ENCODE data around the gene STPG4. TPM values are rescaled to one million over a fixed set of nuclear protein-coding genes. Genes with fewer than 3 reads are reported as not detected.

Gene STPG4
- total RNA-seq, 1 experiment from 2014 or later: 10.6 TPM

GRCh38 chr2:47177043-47177565, 22.0 kb upstream of the STPG4 start:
- Histone ChIP-seq H3K79me2 (ENCODE audit: insufficient read depth, low read length) (peaks cover 42% of the 10 kb centered on the region), H3K9me3 (ENCODE audit: control insufficient read depth in 1 of 2, insufficient read depth in 1 of 2, low read depth in 1 of 2, low read length in 2 of 2) (no peaks in the 10 kb centered on the region), H2AFZ (ENCODE audit: low read depth, low read length, poor library complexity, severe bottlenecking) (peak overlapping the region; percentile 14), H3K9ac (ENCODE audit: low read length) (peak overlapping the region; percentile 93), H3K36me3 (ENCODE audit: control insufficient read depth in 1 of 2, insufficient read depth in 2 of 2, low read length in 2 of 2) (peaks cover 0 to 13% of the 10 kb centered on the region in 2 experiments; a peak in 1 of 4 replicates), H3K4me2 (ENCODE audit: low read length) (peak overlapping the region; percentile 89), H3K4me1 (ENCODE audit: control insufficient read depth in 1 of 2, insufficient read depth in 2 of 2, low read length in 2 of 2) (peaks cover 14 to 43% of the 10 kb centered on the region in 2 experiments), H4K20me1 (ENCODE audit: insufficient read depth) (peaks cover 32% of the 10 kb centered on the region; the same call in 1 of the 2 replicates), H3K4me3 (replicated peaks in 1 of 2; ENCODE audit: low read depth in 1 of 2, low read length in 2 of 2) (peak overlapping the region; percentile 80 to 99), H3K27ac (ENCODE audit: low read depth, low read length) (peak overlapping the region; percentile 91), H3K27me3 (ENCODE audit: insufficient read depth, low read length) (no peaks in the 10 kb centered on the region), H3K9me2 (ENCODE audit: insufficient read depth) (no peaks in the 10 kb centered on the region)
- RAD21 ChIA-PET (ENCODE audit: low non-redundant PET in 1 of 2, low total read pairs in 2 of 2, uncharacterized antibody in 2 of 2, unreplicated experiment in 2 of 2): no interaction called here
- TSS peak; percentile 96 for BruUV-seq (replicated peaks)
- TF ChIP-seq EGR1 (IDR thresholded peaks at IDR 0.05; ENCODE audit: low read depth) (no peak), MAX (IDR thresholded peaks at IDR 0.05) (peak; percentile 54)
- ATAC-seq: no peak
- intact Hi-C loops (cut with micrococcal nuclease): no loop called here
- CTCF ChIA-PET: no interaction called here
- no peak for DNase-seq (ENCODE audit: low read depth, low spot score)
- POLR2A ChIA-PET: no interaction called here

- H3K27ac ChIP-seq (ENCODE audit: low read depth, low read length): peak overlapping the region; percentile 91
- CTCF ChIA-PET: no interaction called here
- H3K4me1 ChIP-seq (ENCODE audit: control insufficient read depth in 1 of 2, insufficient read depth in 2 of 2, low read length in 2 of 2): peaks cover 14 to 45% of the 10 kb centered on the region in 2 experiments
- TF ChIP-seq CBX3 (IDR thresholded peaks at IDR 0.05; ENCODE audit: low read depth) (no peak), ZBTB33 (IDR thresholded peaks at IDR 0.05; ENCODE audit: extremely low read depth, insufficient replicate concordance, low read length) (peak; percentile 39), SRF (IDR thresholded peaks at IDR 0.05; ENCODE audit: low read depth) (no peak), REST (IDR thresholded peaks at IDR 0.05; ENCODE audit: low read depth) (no peak), ZFX (IDR thresholded peaks at IDR 0.05) (no peak), SIN3A (IDR thresholded peaks at IDR 0.05; ENCODE audit: low read depth) (peak; percentile 42), CTCF (IDR thresholded peaks at IDR 0.05 in 2 of 3, conservative IDR thresholded peaks at IDR 0.05 in 1 of 3; ENCODE audit: borderline replicate concordance in 1 of 3, insufficient read depth in 1 of 3, low read depth in 2 of 3, low read length in 2 of 3) (no peak), EGR1 (IDR thresholded peaks at IDR 0.05; ENCODE audit: low read depth) (peak; percentile 70), SP1 (IDR thresholded peaks at IDR 0.05; ENCODE audit: low read depth) (no peak), JUND (IDR thresholded peaks at IDR 0.05) (peak; percentile 12; the same call in 1 of the 2 replicates)
Observed at GRCh38 chr2:47174733-47175361, 19.7 kb upstream of the STPG4 start.

More at GRCh38 chr2:47174733-47175361, 19.7 kb upstream of the STPG4 start:
- peaks cover 55% of the 10 kb centered on the region; the same call in 1 of the 2 replicates for H4K20me1 ChIP-seq (ENCODE audit: insufficient read depth)
- H3K36me3 ChIP-seq (ENCODE audit: control insufficient read depth in 1 of 2, insufficient read depth in 2 of 2, low read length in 2 of 2): peaks cover 7 to 30% of the 10 kb centered on the region in 2 experiments; a peak in 2 of 4 replicates
- peak overlapping the region; percentile 80 to 99 for H3K4me3 ChIP-seq (replicated peaks in 1 of 2; ENCODE audit: low read depth in 1 of 2, low read length in 2 of 2)
- peak overlapping the region; percentile 90 for H3K4me2 ChIP-seq (ENCODE audit: low read length)
- H3K27me3 ChIP-seq (ENCODE audit: insufficient read depth, low read length): no peaks in the 10 kb centered on the region
- ChIA-PET POLR2A (interaction anchor here (0.7 kb wide), 1 partner anchor 10 kb away, joined by 4 read pairs; no protein-coding TSS in a partner anchor), RAD21 (ENCODE audit: low non-redundant PET in 1 of 2, low total read pairs in 2 of 2, uncharacterized antibody in 2 of 2, unreplicated experiment in 2 of 2) (no interaction called here)
- DNase-seq (ENCODE audit: low read depth, low spot score) (peak; percentile 52), ATAC-seq (peak; percentile 2; the same call in 1 of the 2 replicates)
- intact Hi-C loops (cut with micrococcal nuclease): no loop called here
- H3K79me2 ChIP-seq (ENCODE audit: insufficient read depth, low read length): peaks cover 64% of the 10 kb centered on the region
- TSS peak; percentile 36 for BruUV-seq (replicated peaks)
- H2AFZ ChIP-seq (ENCODE audit: low read depth, low read length, poor library complexity, severe bottlenecking): no peak overlapping the region
- H3K9me3 ChIP-seq (ENCODE audit: control insufficient read depth in 1 of 2, insufficient read depth in 1 of 2, low read depth in 1 of 2, low read length in 2 of 2): no peaks in the 10 kb centered on the region
- peak overlapping the region; percentile 93 for H3K9ac ChIP-seq (ENCODE audit: low read length)
- no peaks in the 10 kb centered on the region for H3K9me2 ChIP-seq (ENCODE audit: insufficient read depth)
